DOHH2 (cell line): Measurements from ENCODE around the gene RAI1.

Source experiments
- H3F3A ChIP-seq: fragments of 200-600 bp; sonication (generic), shearing (Covaris generic); 2 replicates; pipeline ENCODE4 v1.6.0; 2016; ENCODE audit warnings: antibody characterized with exemption, mild to moderate bottlenecking; ENCODE audit not compliant: control insufficient read depth, insufficient read depth
- H3K27ac ChIP-seq: fragments of 200-600 bp; sonication (generic); 2 replicates; pipeline ENCODE4 v1.5.1; 2014; ENCODE audit warnings: low read depth, mild to moderate bottlenecking, low read length, moderate library complexity
- H3K27me3 ChIP-seq: fragments of 200-600 bp; sonication (generic); 2 replicates; pipeline ENCODE4 v1.6.1; 2014; ENCODE audit warnings: mild to moderate bottlenecking, low read length, mixed read lengths; ENCODE audit not compliant: control insufficient read depth
- H3K36me3 ChIP-seq: fragments of 200-600 bp; sonication (generic); 2 replicates; pipeline ENCODE4 v1.6.1; 2014; ENCODE audit warnings: mild to moderate bottlenecking, low read length, moderate library complexity, mixed read lengths; ENCODE audit not compliant: control insufficient read depth
- H3K4me1 ChIP-seq: fragments of 200-600 bp; sonication (generic); 2 replicates; pipeline ENCODE4 v1.6.1; 2014; ENCODE audit warnings: mild to moderate bottlenecking, low read length, mixed read lengths; ENCODE audit not compliant: control insufficient read depth
- H3K4me2 ChIP-seq: fragments of 200-600 bp; sonication (generic); 2 replicates; pipeline ENCODE4 v1.6.0; 2014; ENCODE audit warnings: mild to moderate bottlenecking, low read length, moderate library complexity
- H3K4me3 ChIP-seq: fragments of 200-600 bp; sonication (generic); 2 replicates; pipeline ENCODE4 v1.5.1; 2014; ENCODE audit warnings: mild to moderate bottlenecking, low read length, mixed read lengths
- H3K79me2 ChIP-seq: fragments of 200-600 bp; sonication (generic); 2 replicates; pipeline ENCODE4 v1.6.1; 2014; ENCODE audit warnings: mild to moderate bottlenecking, low read length, mixed read lengths; ENCODE audit not compliant: control insufficient read depth
- H3K9me2 ChIP-seq: fragments of 200-600 bp; sonication (generic); replicated peaks from 2 replicates; pipeline ENCODE4 v1.6.1; 2014; ENCODE audit warnings: mild to moderate bottlenecking, low read length, mixed read lengths; ENCODE audit not compliant: control insufficient read depth
- H3K9me3 ChIP-seq: fragments of 200-600 bp; sonication (generic); 2 replicates; pipeline ENCODE4 v1.6.1; 2014; ENCODE audit warnings: antibody characterized with exemption, low read length, mixed read lengths; ENCODE audit not compliant: control insufficient read depth, insufficient read depth
- H4K20me1 ChIP-seq: fragments of 200-600 bp; sonication (generic); 2 replicates; pipeline ENCODE4 v1.6.0; 2014; ENCODE audit warnings: low read depth, mild to moderate bottlenecking, antibody characterized with exemption, low read length, moderate library complexity; ENCODE audit not compliant: control insufficient read depth, insufficient read depth
- EZH2phosphoT487 ChIP-seq: fragments of 200-600 bp; sonication (generic); IDR thresholded peaks from 2 replicates; pipeline ENCODE4 v1.6.1; 2017; ENCODE audit warnings: borderline replicate concordance, mild to moderate bottlenecking, antibody characterized with exemption, low read length, moderate library complexity, mixed read lengths
- TF ChIP-seq, protein P1 (sequence below): fragments of 200-600 bp; sonication (generic); IDR thresholded peaks from one replicate; pipeline ENCODE4 v1.5.1; 2014; ENCODE audit warnings: antibody characterized with exemption, mild to moderate bottlenecking, low read depth, low read length; ENCODE audit not compliant: poor library complexity, severe bottlenecking

The RAI1 gene

DNA sequence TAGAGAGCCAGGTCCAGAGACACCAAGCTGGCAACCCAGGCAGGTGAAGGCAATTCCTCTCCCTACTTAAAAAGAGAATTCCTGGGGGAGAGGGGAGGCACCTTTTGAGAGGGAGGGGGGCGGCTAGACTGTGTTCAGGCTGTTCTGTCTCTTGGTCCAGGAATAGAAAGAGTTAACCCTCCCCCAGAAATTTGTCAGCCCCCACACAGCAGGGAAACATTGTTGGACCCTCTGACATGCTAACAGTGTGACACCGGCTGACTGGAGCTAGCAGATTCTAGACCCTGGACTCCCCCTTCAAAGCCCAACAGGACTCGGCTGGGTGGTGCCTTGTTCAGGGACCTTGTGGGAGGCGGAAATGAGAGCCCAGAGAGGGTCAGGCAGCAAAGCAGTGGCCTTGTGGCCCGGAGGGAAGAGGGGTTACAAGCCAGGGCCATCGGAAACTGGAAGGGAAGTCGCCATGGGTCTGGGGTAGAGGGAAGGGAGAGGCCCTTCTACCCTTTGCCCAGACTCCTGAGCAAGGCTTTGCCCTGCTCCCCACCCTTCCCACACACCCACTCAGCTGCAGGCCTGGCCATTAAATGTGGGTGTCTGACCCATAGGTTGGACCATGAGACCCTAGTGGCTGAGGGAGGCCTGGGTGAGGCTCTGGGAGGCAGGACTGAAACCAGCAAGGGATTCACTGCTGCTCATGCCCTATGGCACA is 44.6 kb downstream of the RAI1 start:
- Histone ChIP-seq H3K9me3 (no peaks in the 10 kb centered on the region), H3K36me3 (peaks cover 5% of the 10 kb centered on the region; the same call in 1 of the 2 replicates), H3K4me1 (peaks cover 31% of the 10 kb centered on the region), H3K27me3 (peaks cover 8% of the 10 kb centered on the region; the same call in 1 of the 2 replicates), H3F3A (no peaks in the 10 kb centered on the region), H3K9me2 (no peaks in the 10 kb centered on the region), H4K20me1 (peaks cover 15% of the 10 kb centered on the region), H3K4me3 (no peak overlapping the region), H3K27ac (no peak overlapping the region), H3K79me2 (peaks cover 47% of the 10 kb centered on the region), H3K4me2 (no peak overlapping the region)
- TF ChIP-seq, protein P1, sequence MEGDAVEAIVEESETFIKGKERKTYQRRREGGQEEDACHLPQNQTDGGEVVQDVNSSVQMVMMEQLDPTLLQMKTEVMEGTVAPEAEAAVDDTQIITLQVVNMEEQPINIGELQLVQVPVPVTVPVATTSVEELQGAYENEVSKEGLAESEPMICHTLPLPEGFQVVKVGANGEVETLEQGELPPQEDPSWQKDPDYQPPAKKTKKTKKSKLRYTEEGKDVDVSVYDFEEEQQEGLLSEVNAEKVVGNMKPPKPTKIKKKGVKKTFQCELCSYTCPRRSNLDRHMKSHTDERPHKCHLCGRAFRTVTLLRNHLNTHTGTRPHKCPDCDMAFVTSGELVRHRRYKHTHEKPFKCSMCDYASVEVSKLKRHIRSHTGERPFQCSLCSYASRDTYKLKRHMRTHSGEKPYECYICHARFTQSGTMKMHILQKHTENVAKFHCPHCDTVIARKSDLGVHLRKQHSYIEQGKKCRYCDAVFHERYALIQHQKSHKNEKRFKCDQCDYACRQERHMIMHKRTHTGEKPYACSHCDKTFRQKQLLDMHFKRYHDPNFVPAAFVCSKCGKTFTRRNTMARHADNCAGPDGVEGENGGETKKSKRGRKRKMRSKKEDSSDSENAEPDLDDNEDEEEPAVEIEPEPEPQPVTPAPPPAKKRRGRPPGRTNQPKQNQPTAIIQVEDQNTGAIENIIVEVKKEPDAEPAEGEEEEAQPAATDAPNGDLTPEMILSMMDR: no peak
- TF ChIP-seq EZH2phosphoT487: no peak

DNA sequence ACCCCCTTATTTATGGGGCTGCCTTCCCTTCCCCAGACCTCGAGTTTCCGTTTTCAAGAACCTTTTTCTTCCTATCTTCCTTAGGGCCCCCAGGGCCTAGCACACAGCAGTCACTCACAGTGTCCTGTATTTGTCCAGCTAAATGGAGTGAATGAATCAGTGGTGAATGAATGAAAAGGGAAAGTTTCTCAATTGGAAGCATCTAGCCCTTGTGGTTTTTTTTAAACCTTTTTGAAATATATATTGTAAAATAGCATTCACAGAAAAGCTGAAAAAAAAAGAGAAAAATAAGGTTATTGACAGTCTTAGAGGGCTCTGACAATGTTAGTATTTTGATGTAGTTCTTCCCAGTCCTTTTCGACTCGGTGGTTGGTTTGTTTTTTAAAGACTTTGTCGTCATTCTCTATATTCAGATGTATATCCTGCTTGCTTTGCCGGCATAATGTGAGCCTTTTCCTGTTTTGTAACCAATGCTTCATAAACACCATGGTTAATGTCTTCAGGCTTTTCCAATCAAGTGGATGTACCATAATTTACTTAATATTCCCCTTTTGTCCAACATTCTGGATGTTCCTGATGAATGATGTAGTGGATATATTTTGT is 45.3 kb downstream of the RAI1 start:
- TF ChIP-seq, protein P1: no peak
- TF ChIP-seq EZH2phosphoT487: no peak
- peaks cover 15% of the 10 kb centered on the region for H4K20me1 ChIP-seq
- H3K9me2 ChIP-seq: no peaks in the 10 kb centered on the region
- H3K27me3 ChIP-seq: peaks cover 8% of the 10 kb centered on the region; the same call in 1 of the 2 replicates
- no peak overlapping the region for H3K4me3 ChIP-seq
- peaks cover 5% of the 10 kb centered on the region; the same call in 1 of the 2 replicates for H3K36me3 ChIP-seq
- no peaks in the 10 kb centered on the region for H3K9me3 ChIP-seq
- no peak overlapping the region for H3K4me2 ChIP-seq
- H3K27ac ChIP-seq: no peak overlapping the region
- no peaks in the 10 kb centered on the region for H3F3A ChIP-seq
- H3K4me1 ChIP-seq: peaks cover 31% of the 10 kb centered on the region
- peaks cover 48% of the 10 kb centered on the region for H3K79me2 ChIP-seq

DNA sequence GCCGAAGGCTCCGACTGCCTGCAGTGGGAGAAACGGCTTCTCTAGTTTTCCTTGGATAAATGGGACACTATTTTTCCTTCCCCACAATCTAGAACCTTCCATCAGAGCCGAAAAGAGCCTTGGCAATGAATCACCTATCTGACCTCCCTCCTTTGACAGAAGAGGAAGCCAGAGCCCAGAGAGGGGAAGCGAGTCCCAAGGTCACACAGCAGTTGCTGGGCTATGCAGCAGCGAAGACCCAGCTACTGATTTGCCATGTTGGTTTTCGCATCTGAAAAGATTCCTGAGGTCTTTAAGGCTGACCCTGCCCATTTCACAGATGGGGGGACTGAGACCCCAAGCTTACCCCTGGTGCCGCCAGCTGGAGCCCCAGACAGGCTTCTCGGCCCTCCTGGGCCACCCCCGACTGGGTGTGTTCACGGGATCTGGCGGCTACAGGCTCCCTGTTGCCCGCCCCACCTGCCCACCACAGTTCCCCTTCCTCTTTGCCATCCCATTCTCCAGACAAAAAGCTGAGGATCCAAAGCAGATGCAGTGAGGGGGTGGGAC is 45.9 kb downstream of the RAI1 start:
- no peaks in the 10 kb centered on the region for H3K9me3 ChIP-seq
- H3K4me3 ChIP-seq: no peak overlapping the region
- peaks cover 5% of the 10 kb centered on the region; the same call in 1 of the 2 replicates for H3K36me3 ChIP-seq
- peaks cover 8% of the 10 kb centered on the region; the same call in 1 of the 2 replicates for H3K27me3 ChIP-seq
- no peaks in the 10 kb centered on the region for H3F3A ChIP-seq
- H3K79me2 ChIP-seq: peaks cover 54% of the 10 kb centered on the region
- TF ChIP-seq EZH2phosphoT487: no peak
- TF ChIP-seq, protein P1: no peak
- H3K4me1 ChIP-seq: peaks cover 31% of the 10 kb centered on the region
- H3K4me2 ChIP-seq: no peak overlapping the region
- H4K20me1 ChIP-seq: peaks cover 15% of the 10 kb centered on the region
- H3K27ac ChIP-seq: no peak overlapping the region
- no peaks in the 10 kb centered on the region for H3K9me2 ChIP-seq
